Activated CD4-positive, alpha-beta T cell treated with anti-CD3 and anti-CD28 coated beads, Interleukin-2, amount 10 ng/mL, durations not matched to agents 7 days and 5 days (primary cell): ENCODE data around the gene HES6. TPM values are rescaled to one million over a fixed set of nuclear protein-coding genes. Genes with fewer than 3 reads are reported as not detected.

ENCODE experiments used
- CTCF ChIA-PET: fragments of 350-600 bp; sonication (Branson Sonifier 250); formaldehyde crosslinking; loops from one replicate; lab custom pipeline; 2021; ENCODE audit warnings: antibody characterized with exemption; lab: Charles Lee
- POLR2A ChIA-PET: fragments of 350-600 bp; sonication (Branson Sonifier 250); formaldehyde crosslinking; loops from one replicate; lab custom pipeline; 2021; ENCODE audit warnings: antibody characterized with exemption; lab: Charles Lee
- DNase-seq: peaks from one replicate; pipeline ENCODE4 v3.0.0-alpha.2; 2020
- H3K27ac Mint-ChIP-seq: one replicate; pipeline ENCODE4 v1.8.0; 2021; ENCODE audit warnings: mild to moderate bottlenecking, moderate library complexity, mixed read lengths
- H3K27me3 Mint-ChIP-seq: one replicate; pipeline ENCODE4 v1.8.0; 2021; ENCODE audit warnings: mixed read lengths
- H3K36me3 Mint-ChIP-seq: one replicate; pipeline ENCODE4 v1.8.0; 2021; ENCODE audit warnings: low read depth, mixed read lengths
- H3K4me1 Mint-ChIP-seq: one replicate; pipeline ENCODE4 v1.8.0; 2021; ENCODE audit warnings: mixed read lengths
- H3K4me3 Mint-ChIP-seq: one replicate; pipeline ENCODE4 v1.8.0; 2021; ENCODE audit warnings: mild to moderate bottlenecking, moderate library complexity, mixed read lengths
- H3K9me3 Mint-ChIP-seq: one replicate; pipeline ENCODE4 v1.8.0; 2021; ENCODE audit warnings: mixed read lengths
- total RNA-seq, 2 experiments: library from RNA; stranded (reverse); gene quantifications; one replicate each; pipeline ENCODE4 v1.2.3, GENCODE V29; 2021

Gene HES6
- total RNA-seq, 2 experiments from 2014 or later, result 1.8 to 3.2 TPM

DNA sequence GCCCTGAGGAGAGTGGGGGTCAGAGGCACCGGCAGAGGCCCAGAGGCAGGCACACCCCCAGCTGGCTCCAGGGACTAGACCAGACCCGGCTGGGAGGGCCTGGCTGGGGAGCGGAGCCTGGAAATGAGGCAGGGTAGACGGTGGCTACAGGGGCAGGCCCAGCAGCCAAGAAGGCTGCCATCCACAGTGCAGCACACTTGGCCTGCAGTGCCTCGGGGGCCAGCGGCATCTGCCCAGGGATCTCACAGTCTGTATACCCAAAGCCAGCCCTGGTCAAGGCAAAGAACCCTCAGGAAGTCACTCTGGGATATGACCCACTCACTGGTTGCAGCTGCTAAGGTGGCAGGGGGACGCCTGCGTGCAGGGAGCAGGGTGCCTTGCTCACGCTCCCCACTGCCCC is 30.8 kb upstream of the HES6 start:
- Mint-ChIP-seq H3K4me1 (no peaks in the 10 kb centered on the region), H3K4me3 (no peak overlapping the region), H3K9me3 (no peaks in the 10 kb centered on the region), H3K36me3 (peaks cover 5% of the 10 kb centered on the region), H3K27ac (no peak overlapping the region), H3K27me3 (no peaks in the 10 kb centered on the region)
- DNase-seq, result no peak
- ChIA-PET CTCF (interaction anchor here (0.6 to 1.8 kb wide), 2 partner anchors 15 to 893 kb away, joined by 3 to 4 read pairs; no protein-coding TSS in a partner anchor), POLR2A (no interaction called here)

- Mint-ChIP-seq H3K36me3 (peaks cover 5% of the 10 kb centered on the region), H3K27ac (no peak overlapping the region), H3K27me3 (no peaks in the 10 kb centered on the region), H3K9me3 (no peaks in the 10 kb centered on the region), H3K4me3 (no peak overlapping the region), H3K4me1 (no peaks in the 10 kb centered on the region)
- DNase-seq, result no peak
- POLR2A ChIA-PET, result no interaction called here
- CTCF ChIA-PET, result no interaction called here
Observed at GRCh38 chr2:238269741-238270140, 29.9 kb upstream of the HES6 start.

DNA sequence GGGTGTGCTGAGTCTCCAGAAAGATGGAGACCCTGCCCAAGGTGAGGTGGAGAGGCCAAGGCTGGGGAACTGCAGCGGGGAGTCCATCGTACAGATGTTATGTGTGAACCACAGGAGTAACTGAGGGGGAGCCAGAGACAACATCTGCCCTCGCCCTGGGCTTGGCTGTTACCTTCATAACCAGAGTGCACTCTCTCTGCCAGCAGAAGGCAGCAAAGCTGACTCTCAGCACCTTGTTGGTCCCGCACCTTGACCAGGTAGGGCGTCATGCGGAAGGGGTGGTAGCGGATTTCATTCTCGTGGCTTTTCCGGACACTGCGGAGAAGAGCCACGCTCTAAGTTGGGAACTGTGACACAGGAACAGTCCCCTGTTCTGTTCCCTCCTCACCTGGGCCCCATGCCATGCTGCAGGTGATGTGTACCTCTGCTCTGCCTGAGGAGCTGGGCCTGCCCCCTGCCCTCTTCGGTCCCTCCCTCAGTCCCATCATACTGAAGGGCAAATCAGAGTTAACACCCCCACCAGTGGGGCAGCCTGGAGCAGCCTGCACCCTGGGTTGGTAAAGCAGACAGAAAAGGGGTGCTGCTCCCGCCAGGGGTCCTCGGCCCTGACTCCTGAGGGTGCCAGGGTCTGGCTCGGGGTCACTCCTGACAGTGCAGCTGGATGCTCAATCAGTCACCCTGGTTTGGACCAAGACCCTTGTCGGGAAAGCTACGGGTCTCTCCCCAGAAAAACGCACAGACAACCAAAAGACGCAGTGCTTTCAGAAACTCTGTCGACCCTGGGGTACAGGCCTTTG is 28.2 kb upstream of the HES6 start:
- no peak overlapping the region for H3K4me3 Mint-ChIP-seq
- CTCF ChIA-PET, result no interaction called here

DNA sequence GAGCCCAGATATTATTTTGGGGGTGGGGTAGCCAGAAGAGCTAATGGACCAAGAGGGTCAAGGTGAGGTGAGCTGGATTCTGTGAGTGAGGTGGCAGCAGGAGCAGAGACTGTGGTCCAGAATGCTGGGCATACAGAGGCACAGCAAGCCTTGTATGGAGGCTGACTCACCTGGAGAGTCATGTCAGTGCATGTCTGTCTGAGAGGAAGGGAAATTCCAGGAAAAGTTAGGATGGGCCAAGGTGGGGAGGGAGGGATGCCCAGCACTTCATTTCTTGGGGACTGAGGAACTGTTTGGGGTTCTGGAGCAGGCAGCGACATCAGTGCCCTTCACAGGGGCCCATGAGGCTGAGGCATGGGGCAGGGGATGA is 27.5 kb upstream of the HES6 start:
- ChIA-PET POLR2A (no interaction called here), CTCF (interaction anchor here (0.6 kb wide), 1 partner anchor 1901 kb away, joined by 3 read pairs; no protein-coding TSS in a partner anchor)
- no peak overlapping the region for H3K4me3 Mint-ChIP-seq
- peaks cover 6% of the 10 kb centered on the region for H3K4me1 Mint-ChIP-seq
- no peaks in the 10 kb centered on the region for H3K9me3 Mint-ChIP-seq
- H3K36me3 Mint-ChIP-seq, result peaks cover 3% of the 10 kb centered on the region
- no peak for DNase-seq
- no peak overlapping the region for H3K27ac Mint-ChIP-seq
- no peaks in the 10 kb centered on the region for H3K27me3 Mint-ChIP-seq

More for the DNA sequence above, 28.2 kb upstream of the HES6 start:
- peaks cover 6% of the 10 kb centered on the region for H3K4me1 Mint-ChIP-seq
- H3K27ac Mint-ChIP-seq, result no peak overlapping the region
- H3K9me3 Mint-ChIP-seq, result no peaks in the 10 kb centered on the region
- no peaks in the 10 kb centered on the region for H3K27me3 Mint-ChIP-seq
- H3K36me3 Mint-ChIP-seq, result peaks cover 5% of the 10 kb centered on the region
- DNase-seq, result no peak
- POLR2A ChIA-PET, result no interaction called here

DNA sequence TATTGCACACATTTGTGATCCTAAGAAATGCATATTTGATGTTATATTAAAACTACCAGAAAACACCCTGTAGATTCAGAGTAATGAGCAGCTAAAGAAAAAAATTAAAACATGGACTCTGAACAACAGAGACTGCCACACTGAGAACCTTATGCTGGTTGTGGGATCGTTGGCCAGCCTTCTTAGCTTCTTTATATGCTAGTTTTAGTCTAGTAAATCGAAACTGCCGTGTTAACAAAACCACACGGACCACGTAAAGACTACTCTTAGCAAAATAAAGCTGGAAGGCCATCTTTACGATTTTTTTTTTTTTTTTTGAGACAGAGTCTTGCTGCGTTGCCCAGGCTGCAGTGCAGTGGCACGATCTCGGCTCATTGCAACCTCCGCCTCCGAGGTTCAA is 25.8 kb upstream of the HES6 start:
- CTCF ChIA-PET, result interaction anchor here (1.1 to 1.3 kb wide), 2 partner anchors 21 to 407 kb away, joined by 3 read pairs; no protein-coding TSS in a partner anchor
- Mint-ChIP-seq H3K9me3 (no peaks in the 10 kb centered on the region), H3K27ac (no peak overlapping the region), H3K36me3 (peaks cover 3% of the 10 kb centered on the region), H3K4me1 (peaks cover 6% of the 10 kb centered on the region), H3K4me3 (no peak overlapping the region), H3K27me3 (no peaks in the 10 kb centered on the region)
- POLR2A ChIA-PET, result no interaction called here
- DNase-seq, result no peak

GRCh38 chr2:238264072-238264460 is 24.2 kb upstream of the HES6 start:
- H3K27ac Mint-ChIP-seq, result no peak overlapping the region
- peaks cover 17% of the 10 kb centered on the region for H3K4me1 Mint-ChIP-seq
- DNase-seq, result no peak
- no peak overlapping the region for H3K4me3 Mint-ChIP-seq
- no peaks in the 10 kb centered on the region for H3K9me3 Mint-ChIP-seq
- H3K27me3 Mint-ChIP-seq, result no peaks in the 10 kb centered on the region
- ChIA-PET CTCF (interaction anchor here (0.5 to 2.5 kb wide), 12 partner anchors 9 to 692 kb away, joined by 3 to 9 read pairs (median 3); partner anchors contain the start of gene ERFE), POLR2A (no interaction called here)
- H3K36me3 Mint-ChIP-seq, result peaks cover 6% of the 10 kb centered on the region

DNA sequence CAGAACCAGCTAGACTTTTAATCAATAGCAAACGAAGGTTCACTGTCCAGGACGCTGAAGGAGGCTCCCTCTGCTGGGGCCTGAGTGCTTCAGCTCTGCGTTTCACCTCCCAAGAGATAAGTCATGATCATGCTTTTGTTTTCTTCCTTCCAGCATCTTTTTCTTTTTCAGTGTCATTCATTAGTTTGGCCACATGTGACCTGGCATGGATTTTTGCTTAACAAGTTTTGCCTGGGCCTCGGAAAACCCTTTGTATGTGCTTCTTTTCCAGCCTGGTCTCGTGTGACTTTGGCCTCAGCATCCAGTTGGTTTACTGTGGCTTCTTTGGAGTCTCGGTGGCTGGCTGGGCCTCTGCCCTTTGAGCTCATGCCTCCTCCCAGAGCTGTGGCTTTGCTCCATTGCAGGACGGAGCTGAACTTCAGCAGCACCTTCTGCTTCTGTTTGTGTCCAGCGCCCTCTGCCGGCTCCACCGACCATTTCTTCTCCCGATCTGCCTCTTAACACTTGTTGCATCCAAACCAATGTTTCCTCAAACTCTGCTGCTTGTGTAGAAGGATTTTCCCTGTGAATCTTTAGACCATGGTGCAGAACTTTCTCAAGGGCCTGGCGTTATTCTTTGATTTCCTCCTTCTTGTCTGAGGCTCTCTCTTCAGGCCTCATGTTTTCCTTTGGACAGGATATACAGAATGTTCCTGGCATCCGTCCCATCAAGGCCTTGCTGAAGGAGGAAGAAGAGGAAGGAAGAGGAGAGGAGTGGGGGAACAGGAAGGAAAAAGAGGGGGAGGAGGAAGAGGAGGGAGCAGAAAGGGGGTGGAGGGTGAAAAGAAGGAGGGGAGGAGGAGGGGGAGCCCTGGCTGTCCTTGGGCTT is 23.6 kb upstream of the HES6 start:
- DNase-seq, result peak; percentile 85
- H3K4me1 Mint-ChIP-seq, result peaks cover 17% of the 10 kb centered on the region
- H3K9me3 Mint-ChIP-seq, result no peaks in the 10 kb centered on the region
- peaks cover 6% of the 10 kb centered on the region for H3K36me3 Mint-ChIP-seq
- no peak overlapping the region for H3K27ac Mint-ChIP-seq
- no peaks in the 10 kb centered on the region for H3K27me3 Mint-ChIP-seq
- CTCF ChIA-PET, result interaction anchor here (0.6 to 2.5 kb wide), 19 partner anchors 9 to 405 kb away, joined by 3 to 9 read pairs (median 3); partner anchors contain the start of gene ERFE
- H3K4me3 Mint-ChIP-seq, result no peak overlapping the region
- POLR2A ChIA-PET, result no interaction called here

DNA sequence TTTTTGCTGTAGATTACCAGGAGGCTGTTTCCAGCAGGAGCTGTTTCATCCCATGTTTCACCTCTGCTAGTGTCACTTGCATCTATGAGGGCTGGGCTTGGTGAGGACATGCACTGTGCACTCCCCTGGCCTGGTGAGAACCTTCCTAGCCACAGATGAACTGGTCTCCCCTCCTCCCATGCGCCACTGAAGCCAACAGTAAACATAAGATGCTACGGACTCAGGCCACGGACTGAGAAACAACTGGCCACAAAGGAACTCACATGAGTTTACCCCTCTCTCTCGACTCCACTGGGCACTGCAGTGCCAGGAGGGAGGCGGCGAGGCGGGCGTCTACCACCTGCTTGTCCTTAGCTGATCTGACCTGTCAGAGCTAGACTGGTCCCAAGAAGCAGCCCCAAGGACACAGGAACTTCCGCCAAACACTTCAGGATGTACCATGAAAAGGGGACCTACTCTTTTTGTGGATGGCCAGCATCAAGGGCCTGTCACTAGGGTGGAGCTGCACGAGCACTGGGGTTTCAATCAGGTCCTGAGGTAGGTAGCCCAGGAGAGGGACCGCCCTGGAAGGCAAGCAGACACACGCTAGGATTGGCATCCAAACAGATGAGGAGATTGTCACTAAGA is 22.8 kb upstream of the HES6 start:
- POLR2A ChIA-PET, result no interaction called here

DNA sequence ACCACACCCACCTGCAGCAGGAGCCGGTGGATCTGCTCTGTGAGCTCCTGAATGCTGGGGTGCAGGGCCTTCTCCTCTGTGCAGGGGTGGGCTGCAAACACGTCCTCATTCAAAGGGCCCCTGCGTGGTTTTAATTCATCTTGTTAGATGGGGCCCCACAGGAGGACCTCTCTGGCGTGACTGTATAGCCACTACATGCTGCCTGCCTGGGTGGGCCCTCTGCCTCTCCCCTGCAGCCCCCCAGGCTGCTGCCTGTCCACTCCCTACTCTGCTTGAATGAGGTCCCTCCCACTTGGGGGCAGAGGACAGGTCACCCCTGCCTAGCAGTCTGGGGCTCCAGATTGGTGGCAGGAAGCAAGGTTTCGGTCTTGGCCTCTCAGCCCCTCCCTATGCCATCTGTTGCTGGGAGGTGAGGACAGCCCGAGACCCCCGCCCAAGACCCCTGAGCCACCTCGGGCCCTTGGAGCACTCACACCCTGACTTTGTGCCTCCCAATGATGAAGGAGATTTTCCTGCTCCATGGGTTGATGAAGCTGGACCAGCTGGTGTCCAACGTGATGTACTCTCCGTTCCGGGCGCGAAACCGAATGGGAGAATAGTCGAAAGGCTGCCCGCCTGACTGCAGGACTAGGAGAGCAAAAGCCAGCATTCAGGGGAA is 22.0 kb upstream of the HES6 start:
- H3K4me1 Mint-ChIP-seq, result peaks cover 17% of the 10 kb centered on the region
- DNase-seq, result no peak
- no peaks in the 10 kb centered on the region for H3K27me3 Mint-ChIP-seq
- H3K4me3 Mint-ChIP-seq, result no peak overlapping the region
- H3K36me3 Mint-ChIP-seq, result peaks cover 2% of the 10 kb centered on the region
- H3K27ac Mint-ChIP-seq, result no peak overlapping the region
- ChIA-PET POLR2A (no interaction called here), CTCF (interaction anchor here (0.6 to 1.4 kb wide), 2 partner anchors 29 to 40 kb away, joined by 3 read pairs; no protein-coding TSS in a partner anchor)
- H3K9me3 Mint-ChIP-seq, result no peaks in the 10 kb centered on the region

More for the DNA sequence above, 22.8 kb upstream of the HES6 start:
- DNase-seq, result no peak
- CTCF ChIA-PET, result interaction anchor here (0.6 to 2.5 kb wide), 17 partner anchors 9 to 404 kb away, joined by 3 to 9 read pairs (median 3); partner anchors contain the start of gene ERFE
- Mint-ChIP-seq H3K27ac (no peak overlapping the region), H3K36me3 (peaks cover 6% of the 10 kb centered on the region), H3K4me3 (no peak overlapping the region), H3K9me3 (no peaks in the 10 kb centered on the region), H3K27me3 (no peaks in the 10 kb centered on the region), H3K4me1 (peaks cover 17% of the 10 kb centered on the region)

DNA sequence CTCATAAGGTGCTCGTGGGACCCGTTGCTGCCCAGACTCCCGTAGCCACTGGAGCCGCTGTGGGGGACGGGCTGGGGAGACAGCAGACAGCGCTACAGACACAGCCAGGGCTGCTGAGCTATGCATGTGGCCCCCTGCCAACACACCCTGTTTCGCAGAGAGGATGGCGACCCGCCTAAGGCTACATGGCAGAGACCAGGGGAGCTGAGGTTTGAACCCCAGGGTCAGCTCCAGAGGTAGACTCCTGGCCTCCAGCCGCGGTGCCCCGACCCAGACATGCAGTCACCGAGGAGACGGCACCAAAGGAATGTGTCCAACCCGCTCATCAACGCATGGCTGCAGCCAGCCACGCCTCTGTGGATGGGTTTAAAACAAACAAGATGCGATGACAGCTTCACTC is 21.0 kb upstream of the HES6 start:
- peaks cover 17% of the 10 kb centered on the region for H3K4me1 Mint-ChIP-seq
- H3K27ac Mint-ChIP-seq, result no peak overlapping the region
- H3K9me3 Mint-ChIP-seq, result no peaks in the 10 kb centered on the region
- peaks cover 4% of the 10 kb centered on the region for H3K36me3 Mint-ChIP-seq
- ChIA-PET CTCF (interaction anchor here (1.0 to 1.7 kb wide), 2 partner anchors 14 to 93 kb away, joined by 3 to 4 read pairs; no protein-coding TSS in a partner anchor), POLR2A (interaction anchor here (0.5 kb wide), 1 partner anchor 38 kb away, joined by 3 read pairs; no protein-coding TSS in a partner anchor)
- H3K27me3 Mint-ChIP-seq, result no peaks in the 10 kb centered on the region
- H3K4me3 Mint-ChIP-seq, result no peak overlapping the region
- DNase-seq, result no peak

GRCh38 chr2:238259061-238260020 is 19.5 kb upstream of the HES6 start:
- Mint-ChIP-seq H3K36me3 (peaks cover 4% of the 10 kb centered on the region), H3K9me3 (no peaks in the 10 kb centered on the region), H3K4me3 (no peak overlapping the region), H3K27me3 (no peaks in the 10 kb centered on the region), H3K4me1 (peaks cover 17% of the 10 kb centered on the region), H3K27ac (peak overlapping the region; percentile 60)
- DNase-seq, result peak; percentile 20
- ChIA-PET POLR2A (no interaction called here), CTCF (interaction anchor here (0.6 to 1.7 kb wide), 5 partner anchors 14 to 883 kb away, joined by 3 to 4 read pairs (median 3); no protein-coding TSS in a partner anchor)
